COR-L47 (cell line): ENCODE data around the gene MAP4K4.

Experiments
- DNase-seq: peaks from one replicate; lab custom pipeline; 2025; lab: John Stamatoyannopoulos, UW

Gene MAP4K4

GRCh38 chr2:101793277-101793969 lies 95.9 kb downstream of the MAP4K4 start:
- DNase-seq: no peak

GRCh38 chr2:101794141-101794540 lies 96.6 kb downstream of the MAP4K4 start:
- DNase-seq: no peak

- no peak for DNase-seq
Observed at GRCh38 chr2:101795033-101795432, 97.5 kb downstream of the MAP4K4 start.

GRCh38 chr2:101796825-101797600 lies 99.5 kb downstream of the MAP4K4 start:
- DNase-seq: no peak

- DNase-seq: no peak
Observed at GRCh38 chr2:101801496-101801895, 104.0 kb downstream of the MAP4K4 start.

GRCh38 chr2:101802329-101802728 lies 104.8 kb downstream of the MAP4K4 start:
- no peak for DNase-seq

GRCh38 chr2:101803128-101803527 lies 105.6 kb downstream of the MAP4K4 start:
- no peak for DNase-seq

- no peak for DNase-seq
Observed at GRCh38 chr2:101803945-101804696, 106.6 kb downstream of the MAP4K4 start.

- DNase-seq: no peak
Observed at GRCh38 chr2:101805152-101806088, 107.9 kb downstream of the MAP4K4 start.

- no peak for DNase-seq
Observed at GRCh38 chr2:101806123-101806522, 108.6 kb downstream of the MAP4K4 start.

GRCh38 chr2:101806701-101807100 lies 109.2 kb downstream of the MAP4K4 start:
- no peak for DNase-seq

- DNase-seq: no peak
Observed at GRCh38 chr2:101807242-101807641, 109.7 kb downstream of the MAP4K4 start.

GRCh38 chr2:101808006-101808562 lies 110.6 kb downstream of the MAP4K4 start:
- no peak for DNase-seq

- DNase-seq: no peak
Observed at GRCh38 chr2:101809698-101810097, 112.2 kb downstream of the MAP4K4 start.

- no peak for DNase-seq
Observed at GRCh38 chr2:101811226-101812015, 113.9 kb downstream of the MAP4K4 start.

- no peak for DNase-seq
Observed at GRCh38 chr2:101812226-101812625, 114.7 kb downstream of the MAP4K4 start.

GRCh38 chr2:101814752-101815151 lies 117.2 kb downstream of the MAP4K4 start:
- no peak for DNase-seq

- DNase-seq: no peak
Observed at GRCh38 chr2:101815154-101815553, 117.6 kb downstream of the MAP4K4 start.

GRCh38 chr2:101815739-101816391 lies 118.4 kb downstream of the MAP4K4 start:
- no peak for DNase-seq

- no peak for DNase-seq
Observed at GRCh38 chr2:101816598-101816997, 119.1 kb downstream of the MAP4K4 start.
